IPS-18a (cell line): ENCODE measurements around the gene PDZD2.
"Not testable (repeated sequence)": the region's sequence is repeated elsewhere in the genome, so short reads cannot be mapped to it uniquely, and the experiment has no call there.

Source experiments
- H3K27ac ChIP-seq: one replicate; pipeline ENCODE4 v1.5.1; 2013; ENCODE audit warnings: low read length
- H3K27me3 ChIP-seq: one replicate; pipeline ENCODE4 v1.6.1; 2013; ENCODE audit warnings: mild to moderate bottlenecking, low read length; ENCODE audit not compliant: control insufficient read depth, insufficient read depth
- H3K36me3 ChIP-seq: one replicate; pipeline ENCODE4 v1.6.1; 2013; ENCODE audit warnings: low read depth, low read length; ENCODE audit not compliant: control insufficient read depth
- H3K4me1 ChIP-seq: one replicate; pipeline ENCODE4 v1.6.1; 2013; ENCODE audit warnings: low read depth, low read length; ENCODE audit not compliant: control insufficient read depth
- H3K4me3 ChIP-seq: one replicate; pipeline ENCODE4 v1.5.1; 2013; ENCODE audit warnings: low read length
- H3K9ac ChIP-seq: one replicate; pipeline ENCODE4 v1.6.1; 2013; ENCODE audit warnings: mild to moderate bottlenecking, low read length, moderate library complexity
- H3K9me3 ChIP-seq: one replicate; pipeline ENCODE4 v1.6.1; 2013; ENCODE audit warnings: low read depth, low read length; ENCODE audit not compliant: control insufficient read depth

The PDZD2 gene

GRCh38 chr5:31663519-31663918, 24.6 kb downstream of the PDZD2 start:
- H3K27ac ChIP-seq = no peak overlapping the region
- H3K4me1 ChIP-seq = no peaks in the 10 kb centered on the region
- H3K4me3 ChIP-seq = no peak overlapping the region
- H3K27me3 ChIP-seq = no peaks in the 10 kb centered on the region
- no peaks in the 10 kb centered on the region for H3K9me3 ChIP-seq
- no peak overlapping the region for H3K9ac ChIP-seq
- no peaks in the 10 kb centered on the region for H3K36me3 ChIP-seq

GRCh38 chr5:31664566-31664965, 25.6 kb downstream of the PDZD2 start:
- Histone ChIP-seq H3K4me3 (no peak overlapping the region), H3K27me3 (no peaks in the 10 kb centered on the region), H3K9me3 (no peaks in the 10 kb centered on the region), H3K27ac (no peak overlapping the region), H3K36me3 (no peaks in the 10 kb centered on the region), H3K9ac (no peak overlapping the region), H3K4me1 (no peaks in the 10 kb centered on the region)

- Histone ChIP-seq H3K9me3 (no peaks in the 10 kb centered on the region), H3K27me3 (no peaks in the 10 kb centered on the region), H3K27ac (no peak overlapping the region), H3K4me1 (no peaks in the 10 kb centered on the region), H3K9ac (no peak overlapping the region), H3K36me3 (no peaks in the 10 kb centered on the region), H3K4me3 (no peak overlapping the region)
These were observed 32.4 kb downstream of the PDZD2 start for GRCh38 chr5:31671339-31671741.

GRCh38 chr5:31674371-31674951, 35.5 kb downstream of the PDZD2 start:
- H3K36me3 ChIP-seq = no peaks in the 10 kb centered on the region
- no peaks in the 10 kb centered on the region for H3K4me1 ChIP-seq
- no peaks in the 10 kb centered on the region for H3K9me3 ChIP-seq
- H3K27ac ChIP-seq = no peak overlapping the region
- no peak overlapping the region for H3K4me3 ChIP-seq
- H3K9ac ChIP-seq = no peak overlapping the region
- H3K27me3 ChIP-seq = no peaks in the 10 kb centered on the region

- H3K27ac ChIP-seq = no peak overlapping the region
- H3K9me3 ChIP-seq = no peaks in the 10 kb centered on the region
- H3K27me3 ChIP-seq = no peaks in the 10 kb centered on the region
- no peaks in the 10 kb centered on the region for H3K36me3 ChIP-seq
- H3K4me1 ChIP-seq = no peaks in the 10 kb centered on the region
- no peak overlapping the region for H3K4me3 ChIP-seq
- H3K9ac ChIP-seq = no peak overlapping the region
These were observed 36.5 kb downstream of the PDZD2 start for GRCh38 chr5:31675472-31675871.

- no peak overlapping the region for H3K27ac ChIP-seq
- no peaks in the 10 kb centered on the region for H3K27me3 ChIP-seq
- no peak overlapping the region for H3K4me3 ChIP-seq
- no peaks in the 10 kb centered on the region for H3K36me3 ChIP-seq
- peaks cover 7% of the 10 kb centered on the region for H3K4me1 ChIP-seq
- H3K9ac ChIP-seq = no peak overlapping the region
- H3K9me3 ChIP-seq = no peaks in the 10 kb centered on the region
These were observed 39.2 kb downstream of the PDZD2 start for GRCh38 chr5:31678180-31678579.

- Histone ChIP-seq H3K9me3 (no peaks in the 10 kb centered on the region), H3K36me3 (no peaks in the 10 kb centered on the region), H3K27me3 (no peaks in the 10 kb centered on the region), H3K27ac (no peak overlapping the region), H3K4me1 (peaks cover 9% of the 10 kb centered on the region), H3K9ac (no peak overlapping the region), H3K4me3 (no peak overlapping the region)
These were observed 41.6 kb downstream of the PDZD2 start for GRCh38 chr5:31680528-31680927.

GRCh38 chr5:31682025-31682424, 43.1 kb downstream of the PDZD2 start:
- Histone ChIP-seq H3K9me3 (no peaks in the 10 kb centered on the region), H3K4me1 (peaks cover 9% of the 10 kb centered on the region), H3K36me3 (no peaks in the 10 kb centered on the region), H3K9ac (no peak overlapping the region), H3K27ac (no peak overlapping the region), H3K27me3 (no peaks in the 10 kb centered on the region), H3K4me3 (no peak overlapping the region)

- no peaks in the 10 kb centered on the region for H3K9me3 ChIP-seq
- H3K4me1 ChIP-seq = peaks cover 9% of the 10 kb centered on the region
- no peak overlapping the region for H3K27ac ChIP-seq
These were observed 43.9 kb downstream of the PDZD2 start for GRCh38 chr5:31682851-31683250.

GRCh38 chr5:31688515-31689092, 49.7 kb downstream of the PDZD2 start:
- H3K4me3 ChIP-seq = no peak overlapping the region
- no peaks in the 10 kb centered on the region for H3K9me3 ChIP-seq
- no peaks in the 10 kb centered on the region for H3K27me3 ChIP-seq
- H3K4me1 ChIP-seq = peaks cover 7% of the 10 kb centered on the region
- no peaks in the 10 kb centered on the region for H3K36me3 ChIP-seq
- no peak overlapping the region for H3K27ac ChIP-seq
- H3K9ac ChIP-seq = no peak overlapping the region

More at GRCh38 chr5:31682851-31683250, 43.9 kb downstream of the PDZD2 start:
- no peak overlapping the region for H3K4me3 ChIP-seq
- no peak overlapping the region for H3K9ac ChIP-seq
- no peaks in the 10 kb centered on the region for H3K27me3 ChIP-seq
- H3K36me3 ChIP-seq = no peaks in the 10 kb centered on the region

GRCh38 chr5:31691408-31691807, 52.5 kb downstream of the PDZD2 start:
- not testable (repeated sequence) for H3K27ac ChIP-seq, H3K27me3 ChIP-seq, H3K4me3 ChIP-seq, H3K9ac ChIP-seq, H3K36me3 ChIP-seq, H3K4me1 ChIP-seq, H3K9me3 ChIP-seq

- Histone ChIP-seq H3K9me3 (no peaks in the 10 kb centered on the region), H3K27me3 (no peaks in the 10 kb centered on the region), H3K4me1 (peaks cover 7% of the 10 kb centered on the region), H3K4me3 (no peak overlapping the region), H3K27ac (no peak overlapping the region), H3K36me3 (no peaks in the 10 kb centered on the region), H3K9ac (no peak overlapping the region)
These were observed 53.8 kb downstream of the PDZD2 start for GRCh38 chr5:31692561-31693221.
